Pons (tissue), 1 donor: ENCODE measurements around the gene PKIB.
"Not testable (repeated sequence)": the region's sequence is repeated elsewhere in the genome, so short reads cannot be mapped to it uniquely, and the experiment has no call there.

Experiments
- DNase-seq: peaks from one replicate; pipeline ENCODE4 v3.0.0-alpha.2; 2016; ENCODE audit warnings: low spot score

PKIB gene, protein sequence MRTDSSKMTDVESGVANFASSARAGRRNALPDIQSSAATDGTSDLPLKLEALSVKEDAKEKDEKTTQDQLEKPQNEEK

GRCh38 chr6:122609881-122610689, at the start of gene PKIB:
Gene PKIB (plus strand): TSS chr6:122610405. CDS start chr6:122717795, 107,390 bp downstream.
- DNase-seq = peak; percentile 56

GRCh38 chr6:122563364-122564052, 46.7 kb upstream of the PKIB start:
- DNase-seq = no peak

DNA sequence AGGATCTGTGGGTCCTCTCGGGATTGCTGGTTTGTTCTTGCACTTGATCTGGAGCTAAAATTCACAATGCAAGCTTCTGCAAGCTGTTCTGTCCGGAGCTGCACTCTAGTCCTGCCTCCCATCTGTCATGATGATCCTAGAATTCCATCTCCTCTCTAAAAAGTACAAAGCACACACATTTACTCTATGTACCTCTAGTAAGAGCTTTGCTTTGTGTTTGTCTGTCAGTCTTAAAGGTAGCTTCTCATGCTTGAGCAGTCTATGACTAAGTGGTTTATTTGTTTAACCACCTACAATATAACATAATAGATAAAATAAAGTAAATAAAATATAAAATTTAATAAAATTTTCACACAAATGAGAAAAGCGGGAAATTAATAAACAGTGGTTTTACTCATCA, 46.0 kb upstream of the PKIB start:
- no peak for DNase-seq

- no peak for DNase-seq
Measured at GRCh38 chr6:122565708-122566107, 44.5 kb upstream of the PKIB start.

DNA sequence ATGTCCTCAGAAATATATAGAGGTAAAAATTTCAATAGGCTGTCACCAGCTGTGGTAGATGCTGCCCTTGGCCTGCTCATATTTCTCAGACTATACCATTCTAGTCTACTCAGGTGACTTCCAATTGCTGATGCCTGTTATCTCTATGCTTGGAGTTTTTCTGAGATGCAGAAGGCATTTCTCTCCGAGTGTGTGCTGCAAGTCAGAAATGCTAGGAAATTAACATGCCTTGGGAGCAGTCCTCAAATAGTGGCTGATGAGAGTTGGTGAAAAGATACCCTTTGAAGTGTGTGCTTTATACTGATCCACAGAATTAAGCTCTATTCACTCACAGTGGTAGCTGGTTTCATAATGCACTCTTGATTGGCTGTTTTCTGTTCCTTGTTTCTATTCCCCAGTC, 43.2 kb upstream of the PKIB start:
- DNase-seq = no peak

DNA sequence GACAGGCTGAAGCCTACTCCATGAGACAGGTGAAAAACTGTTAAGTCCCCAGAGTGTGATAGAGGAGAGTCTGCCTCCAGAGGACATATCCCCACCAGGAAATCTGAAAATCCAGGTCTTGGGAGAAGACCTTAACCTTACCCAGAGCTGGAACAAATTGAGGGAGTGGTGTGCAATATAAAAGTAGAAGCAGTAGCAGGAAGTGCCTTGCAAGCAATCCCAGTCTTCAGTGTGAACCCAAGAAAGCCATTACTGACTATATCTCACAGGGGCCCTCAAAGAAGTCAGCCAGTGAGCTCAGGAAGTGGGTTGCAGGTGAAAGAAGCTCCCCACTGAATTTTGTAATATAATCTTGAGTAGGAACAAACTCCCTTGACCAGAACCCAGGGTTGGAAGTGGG, 41.9 kb upstream of the PKIB start:
- DNase-seq = no peak

DNA sequence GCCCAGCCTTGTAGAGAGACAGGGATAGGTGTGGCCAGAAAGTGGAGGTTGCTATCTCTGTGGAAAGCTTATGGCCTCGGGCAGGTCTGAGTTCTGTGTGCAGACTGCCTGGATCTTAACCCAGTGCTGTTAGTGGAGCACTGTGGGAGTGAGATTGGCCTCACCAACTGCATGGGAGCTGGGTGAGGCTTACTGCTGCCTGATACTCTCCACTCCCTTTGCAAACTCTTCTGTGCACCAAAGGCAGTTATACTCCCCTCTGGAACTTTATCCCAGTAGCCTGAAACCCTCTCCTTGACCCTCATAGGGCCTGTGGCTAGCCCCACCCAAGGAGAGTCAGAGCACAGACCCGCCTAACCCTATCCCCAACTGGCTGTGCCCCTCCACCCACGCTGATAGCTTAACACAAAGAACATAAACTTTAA, 41.4 kb upstream of the PKIB start:
- no peak for DNase-seq

DNA sequence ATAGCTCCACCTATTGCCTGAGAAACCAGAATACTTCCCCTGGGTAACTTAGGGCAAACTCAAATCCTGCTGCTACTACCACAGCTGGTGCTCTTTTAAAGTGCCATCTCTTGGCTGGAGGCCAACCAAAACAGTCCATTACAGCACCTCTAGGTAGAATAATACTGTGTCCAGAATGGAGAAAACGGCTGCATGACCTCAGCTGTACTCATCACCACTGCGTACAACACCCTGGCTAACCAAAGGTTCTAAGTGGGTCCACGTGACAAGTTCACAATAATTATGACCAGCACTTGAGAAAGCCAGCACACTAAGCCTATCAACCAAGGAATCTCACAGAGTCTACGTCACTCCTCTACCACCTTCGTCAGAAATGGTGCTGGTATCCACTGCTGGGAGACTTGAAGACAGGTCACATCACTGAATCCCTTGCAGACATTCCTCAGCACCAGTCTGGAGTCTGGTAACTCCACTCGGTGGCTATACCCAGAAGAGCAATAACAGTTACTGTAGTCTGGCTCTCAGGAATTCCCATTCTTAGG, 40.9 kb upstream of the PKIB start:
- DNase-seq = no peak

- DNase-seq = no peak
Measured at GRCh38 chr6:122571888-122572287, 38.3 kb upstream of the PKIB start.

- no peak for DNase-seq
Measured at GRCh38 chr6:122576888-122577287, 33.3 kb upstream of the PKIB start.

GRCh38 chr6:122578961-122579360, 31.2 kb upstream of the PKIB start:
- DNase-seq = no peak

DNA sequence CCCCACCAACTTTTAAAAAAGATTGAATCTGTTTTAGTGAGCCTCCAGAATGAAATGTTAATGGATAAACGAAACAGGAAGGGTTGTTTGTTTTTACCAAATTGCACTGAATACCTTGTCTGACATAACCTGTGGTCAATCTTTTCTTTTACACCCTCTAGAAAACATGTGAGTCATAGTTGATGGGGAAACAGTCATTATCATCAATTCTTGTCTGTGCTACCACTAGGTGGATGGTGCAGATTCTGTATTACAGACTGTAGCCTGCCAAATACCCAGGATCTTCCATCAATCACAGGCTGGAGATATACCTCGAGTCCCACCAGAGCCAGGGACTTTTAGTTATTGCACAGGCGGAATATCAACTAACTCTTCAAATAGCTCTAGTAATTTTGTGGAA, 29.5 kb upstream of the PKIB start:
- DNase-seq = peak; percentile 12

DNA sequence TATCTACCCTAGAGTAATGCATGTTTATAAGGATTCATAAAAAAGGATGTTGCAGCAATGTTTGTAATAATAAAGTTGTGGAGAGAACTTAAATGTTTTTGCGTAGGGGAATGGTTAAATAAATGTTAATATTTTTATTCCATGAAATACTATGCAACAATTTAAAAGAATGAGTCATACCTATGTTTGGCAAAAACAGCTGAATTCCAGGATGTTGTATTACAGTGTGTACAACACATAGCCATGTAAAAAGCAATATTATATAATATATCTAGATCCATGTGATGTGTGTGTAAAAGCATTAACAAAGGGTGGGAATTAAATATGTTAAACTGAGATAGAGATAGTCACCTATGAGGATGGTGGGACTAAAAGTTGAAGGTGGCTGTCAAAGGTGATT, 21.1 kb upstream of the PKIB start:
- no peak for DNase-seq

DNA sequence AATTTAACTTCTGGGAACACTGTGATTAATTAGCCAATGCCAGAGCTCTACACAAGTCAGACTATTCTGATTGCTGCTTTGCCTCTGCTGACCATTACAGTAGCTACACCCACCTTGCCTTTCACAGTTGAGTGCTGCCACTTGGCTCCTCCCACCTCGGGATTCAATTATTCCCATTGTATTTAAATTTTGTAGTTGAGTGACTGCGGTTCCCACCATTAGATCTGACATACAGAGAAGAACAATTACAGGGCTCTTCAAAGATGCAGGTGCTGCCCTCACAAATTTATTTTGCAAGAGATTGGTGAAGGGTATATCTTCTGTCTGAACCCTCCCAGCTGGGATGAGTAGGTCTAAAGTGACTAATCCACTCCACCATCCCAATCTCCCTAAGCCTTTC, 11.9 kb upstream of the PKIB start:
- DNase-seq = not testable (repeated sequence)

DNA sequence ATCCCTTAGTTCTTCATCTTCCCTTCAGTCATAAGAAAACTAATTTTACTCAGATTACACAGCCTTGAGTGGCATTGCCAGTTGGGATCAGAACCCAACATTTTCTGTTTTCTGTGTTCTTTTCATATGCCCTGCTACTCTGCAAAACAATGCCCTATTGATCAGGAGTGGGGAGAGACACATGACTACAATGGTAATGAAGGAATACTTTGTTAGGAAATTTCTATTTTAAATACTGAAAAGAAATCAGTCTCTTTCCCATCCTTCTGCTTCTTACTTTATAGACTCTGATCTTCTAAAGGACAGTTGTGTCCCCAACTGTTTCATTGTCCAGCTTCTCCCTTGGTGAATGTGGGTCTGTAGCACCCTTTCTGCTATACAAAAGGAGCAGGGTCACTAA, 5.5 kb upstream of the PKIB start:
- peak; percentile 88 for DNase-seq

DNA sequence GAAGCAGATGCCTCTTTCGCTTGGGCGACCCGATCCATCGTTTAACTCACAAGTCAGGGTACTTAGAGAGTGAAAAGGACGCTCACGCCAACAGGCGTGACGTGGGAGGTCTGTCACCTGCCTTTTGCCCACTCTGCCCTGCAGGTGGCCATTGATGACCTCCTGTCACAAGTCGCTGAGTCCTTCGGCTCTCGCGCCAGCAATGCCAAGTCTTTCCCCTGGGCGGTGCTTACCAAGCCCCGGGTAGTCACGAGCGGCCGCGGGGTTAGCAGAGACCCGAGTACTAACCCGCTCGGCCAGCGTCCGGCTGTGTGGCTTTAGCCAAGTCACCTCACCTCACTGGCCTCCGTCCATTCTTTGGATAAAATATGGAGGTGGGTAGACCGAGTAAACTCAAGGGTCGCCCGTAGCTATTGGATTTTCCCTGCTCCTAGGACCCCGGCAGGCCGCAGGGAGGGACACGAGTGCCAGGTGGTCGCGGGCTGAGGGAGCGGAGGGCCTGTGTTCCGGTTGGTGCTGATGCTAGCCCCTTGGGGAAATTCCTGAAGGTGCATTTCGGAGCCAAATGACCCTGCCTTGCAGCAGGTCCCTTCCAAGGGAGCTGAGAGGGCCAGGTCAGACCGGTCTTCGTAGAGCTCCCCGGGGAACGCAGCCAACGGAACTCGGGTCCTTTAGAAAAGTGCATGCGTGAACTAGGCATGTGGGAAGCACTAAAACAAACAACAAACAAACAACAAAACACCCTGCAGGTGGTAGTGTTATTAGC, 668 bp downstream of the PKIB start:
- peak; percentile 19 for DNase-seq

DNA sequence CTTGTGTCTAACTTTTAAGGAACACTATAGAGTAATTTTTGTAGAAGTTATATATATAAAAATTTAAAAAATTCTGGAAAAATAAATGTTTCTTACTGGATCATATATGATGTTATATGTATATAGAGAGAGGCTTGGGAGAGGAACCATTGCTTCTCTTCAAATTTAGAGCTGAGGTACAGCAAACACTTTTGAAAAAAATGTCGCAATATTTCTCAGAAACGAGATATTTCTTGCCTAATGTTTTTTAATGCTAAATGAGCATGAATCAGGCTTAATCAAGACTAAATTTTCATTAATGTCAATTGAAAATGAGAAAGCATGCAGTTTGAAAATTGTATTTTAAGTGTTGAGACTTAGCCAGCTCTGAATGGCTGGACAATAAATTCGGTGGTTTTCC, 2.6 kb downstream of the PKIB start:
- DNase-seq = no peak

- no peak for DNase-seq
Measured at GRCh38 chr6:122614303-122614702, 4.1 kb downstream of the PKIB start.

DNA sequence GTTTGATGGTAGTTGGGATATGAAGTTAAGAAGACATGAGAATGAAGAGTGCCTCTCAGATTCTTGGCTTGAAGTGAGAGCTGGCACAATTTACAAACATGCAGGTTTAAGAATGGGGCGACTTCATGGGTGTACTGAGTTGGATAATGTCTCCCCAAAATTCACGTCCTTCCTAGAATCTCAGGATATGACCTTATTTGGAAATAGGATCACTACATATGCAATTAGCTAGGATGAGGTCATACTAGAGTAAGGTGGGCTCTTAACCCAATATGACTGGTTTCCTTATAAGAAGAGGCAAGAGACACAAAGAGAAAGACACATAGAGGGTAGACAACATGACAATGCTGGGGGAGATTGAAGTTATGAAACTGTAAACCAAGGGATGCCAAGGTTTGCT, 5.2 kb downstream of the PKIB start:
- DNase-seq = no peak

DNA sequence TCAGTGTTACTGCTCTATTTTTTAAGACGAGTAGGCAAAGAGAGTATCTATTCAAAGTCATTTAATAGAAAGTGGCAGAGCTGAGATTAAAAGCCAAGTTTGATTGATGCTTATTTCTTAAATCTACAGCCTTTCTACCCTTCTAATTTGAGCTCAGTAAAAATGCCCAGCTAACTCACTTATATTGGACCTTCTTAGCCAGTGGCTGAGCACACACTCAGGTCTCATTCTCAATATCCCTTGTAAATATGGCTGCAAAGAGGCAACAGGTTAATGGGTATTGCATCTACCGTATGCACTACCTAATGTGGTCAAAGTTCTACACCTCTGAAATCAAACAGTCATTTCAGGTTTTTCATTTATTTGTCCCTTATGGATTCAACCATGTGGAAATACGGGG, 6.7 kb downstream of the PKIB start:
- DNase-seq = no peak

GRCh38 chr6:122619309-122619708, 9.1 kb downstream of the PKIB start:
- no peak for DNase-seq

- no peak for DNase-seq
Measured at GRCh38 chr6:122620428-122620827, 10.2 kb downstream of the PKIB start.
